Left ventricle myocardium inferior (tissue), 1 donor: ENCODE measurements around the gene KAT2A. TPM values are rescaled to one million over a fixed set of nuclear protein-coding genes. Genes with fewer than 3 reads are reported as not detected.

Source experiments
- DNase-seq: peaks from one replicate; pipeline ENCODE4 v3.0.0-alpha.2; 2020
- H3K27ac ChIP-seq: fragments of 200-600 bp; replicated peaks from 2 replicates; pipeline ENCODE4 v1.8.0; 2021
- H3K27me3 ChIP-seq: fragments of 200-600 bp; 2 replicates; pipeline ENCODE4 v1.8.0; 2021; ENCODE audit warnings: low read depth
- H3K36me3 ChIP-seq: fragments of 200-600 bp; 2 replicates; pipeline ENCODE4 v1.8.0; 2021
- H3K4me1 ChIP-seq: fragments of 200-600 bp; 2 replicates; pipeline ENCODE4 v1.8.0; 2021
- H3K4me3 ChIP-seq: fragments of 200-600 bp; 2 replicates; pipeline ENCODE4 v1.8.0; 2021; ENCODE audit warnings: mild to moderate bottlenecking, moderate library complexity
- H3K9me3 ChIP-seq: fragments of 200-600 bp; replicated peaks from 2 replicates; pipeline ENCODE4 v1.8.0; 2021
- intact Hi-C: fragments of 100-400 bp; cut with micrococcal nuclease; formaldehyde crosslinking; loops from one replicate; pipeline ENCODE4 v1.11.0; 2022
- total RNA-seq: library from RNA; stranded (reverse); fragmentation: NEBNext Ultra II Directional; extraction: Animal tissue kit (Norgen Biotek cat#: 25700); gene quantifications from one replicate; pipeline ENCODE4 v1.2.1, GENCODE V29; 2021
- TF ChIP-seq, protein P1 (sequence below): fragments of 200-600 bp; IDR thresholded peaks from 2 replicates; pipeline ENCODE4 v1.8.0; 2021; ENCODE audit warnings: antibody characterized with exemption, mild to moderate bottlenecking, borderline replicate concordance
- donor health status: DM: no; HTN: yes; CAD: no; lungs with severe emphysema.

The KAT2A gene
- total RNA-seq, 1 donor from 2014 or later: 25.7 TPM

DNA sequence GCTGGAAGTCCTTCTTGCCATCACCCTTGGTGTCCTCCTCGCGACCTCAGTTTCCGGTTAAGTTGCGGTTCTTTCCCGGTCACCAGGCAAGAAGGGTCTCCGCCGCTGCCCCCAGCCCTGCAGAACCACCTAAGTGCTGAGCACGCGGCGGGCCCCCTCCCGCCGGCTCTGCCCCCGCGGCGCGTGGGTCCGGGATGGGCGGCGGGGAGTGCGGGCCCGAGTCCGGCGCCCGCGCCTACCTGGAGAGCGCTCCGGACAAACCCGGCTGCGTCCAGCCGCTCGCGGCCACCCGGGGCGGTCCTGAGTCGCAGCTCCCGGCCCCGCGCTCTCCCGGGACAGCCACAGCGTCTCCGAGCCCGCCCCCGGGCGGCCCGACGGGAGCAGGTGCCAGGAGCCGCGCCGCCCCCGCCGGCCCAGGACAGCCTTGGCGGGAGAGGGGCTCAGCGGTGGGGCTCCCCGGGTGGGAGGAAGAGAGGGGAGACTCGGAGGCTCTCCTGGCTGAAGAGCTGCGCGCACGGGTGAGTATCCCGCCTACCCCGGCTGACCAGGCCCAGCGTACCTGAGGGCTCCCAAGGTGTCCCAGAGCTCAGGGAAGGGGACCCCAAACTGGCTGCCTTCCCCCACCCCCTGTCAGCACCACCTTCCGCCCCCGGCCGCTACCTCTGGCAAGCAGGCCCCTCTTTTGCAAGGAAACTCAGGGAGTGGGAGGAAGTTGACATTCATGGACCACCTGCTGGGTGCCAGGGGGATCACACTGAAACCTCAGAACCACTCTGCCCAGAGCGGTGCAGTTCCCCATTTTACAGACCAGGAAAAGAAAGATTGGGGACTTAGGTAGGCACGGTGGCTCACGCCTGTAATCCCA, 48.6 kb downstream of the KAT2A start:
- no peaks in the 10 kb centered on the region for H3K9me3 ChIP-seq
- TF ChIP-seq, protein P1, sequence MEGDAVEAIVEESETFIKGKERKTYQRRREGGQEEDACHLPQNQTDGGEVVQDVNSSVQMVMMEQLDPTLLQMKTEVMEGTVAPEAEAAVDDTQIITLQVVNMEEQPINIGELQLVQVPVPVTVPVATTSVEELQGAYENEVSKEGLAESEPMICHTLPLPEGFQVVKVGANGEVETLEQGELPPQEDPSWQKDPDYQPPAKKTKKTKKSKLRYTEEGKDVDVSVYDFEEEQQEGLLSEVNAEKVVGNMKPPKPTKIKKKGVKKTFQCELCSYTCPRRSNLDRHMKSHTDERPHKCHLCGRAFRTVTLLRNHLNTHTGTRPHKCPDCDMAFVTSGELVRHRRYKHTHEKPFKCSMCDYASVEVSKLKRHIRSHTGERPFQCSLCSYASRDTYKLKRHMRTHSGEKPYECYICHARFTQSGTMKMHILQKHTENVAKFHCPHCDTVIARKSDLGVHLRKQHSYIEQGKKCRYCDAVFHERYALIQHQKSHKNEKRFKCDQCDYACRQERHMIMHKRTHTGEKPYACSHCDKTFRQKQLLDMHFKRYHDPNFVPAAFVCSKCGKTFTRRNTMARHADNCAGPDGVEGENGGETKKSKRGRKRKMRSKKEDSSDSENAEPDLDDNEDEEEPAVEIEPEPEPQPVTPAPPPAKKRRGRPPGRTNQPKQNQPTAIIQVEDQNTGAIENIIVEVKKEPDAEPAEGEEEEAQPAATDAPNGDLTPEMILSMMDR: no peak
- peaks cover 72% of the 10 kb centered on the region for H3K27me3 ChIP-seq
- H3K4me1 ChIP-seq: peaks cover 11% of the 10 kb centered on the region
- no peak for DNase-seq
- intact Hi-C loops: no loop called here
- H3K4me3 ChIP-seq: peak overlapping the region; percentile 58
- no peaks in the 10 kb centered on the region for H3K36me3 ChIP-seq
- no peak overlapping the region for H3K27ac ChIP-seq

DNA sequence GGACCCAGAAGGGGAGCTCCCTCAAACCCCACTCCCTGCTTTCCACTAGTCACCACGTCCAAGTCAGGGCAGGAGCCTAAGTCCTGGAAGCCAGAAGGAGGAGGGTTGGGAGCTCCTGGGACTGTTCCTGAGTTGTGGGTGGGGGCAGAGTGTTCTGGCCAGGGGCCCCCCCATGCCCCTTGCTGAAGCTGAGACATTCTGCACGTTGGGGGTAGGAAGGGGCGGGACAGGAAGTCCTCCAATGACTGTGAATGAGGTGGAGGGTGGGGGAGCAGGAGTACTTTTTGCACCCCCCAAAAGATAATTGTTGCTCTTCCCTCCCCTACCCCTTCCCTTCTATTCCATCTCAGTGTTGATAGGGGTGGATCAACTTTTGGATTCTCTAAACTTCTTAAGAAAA, 49.4 kb downstream of the KAT2A start:
- Histone ChIP-seq H3K27me3 (peaks cover 70% of the 10 kb centered on the region), H3K4me1 (peaks cover 11% of the 10 kb centered on the region), H3K4me3 (peak overlapping the region; percentile 58), H3K27ac (no peak overlapping the region), H3K9me3 (no peaks in the 10 kb centered on the region), H3K36me3 (no peaks in the 10 kb centered on the region)
- intact Hi-C loops: no loop called here
- TF ChIP-seq, protein P1: no peak
- no peak for DNase-seq

DNA sequence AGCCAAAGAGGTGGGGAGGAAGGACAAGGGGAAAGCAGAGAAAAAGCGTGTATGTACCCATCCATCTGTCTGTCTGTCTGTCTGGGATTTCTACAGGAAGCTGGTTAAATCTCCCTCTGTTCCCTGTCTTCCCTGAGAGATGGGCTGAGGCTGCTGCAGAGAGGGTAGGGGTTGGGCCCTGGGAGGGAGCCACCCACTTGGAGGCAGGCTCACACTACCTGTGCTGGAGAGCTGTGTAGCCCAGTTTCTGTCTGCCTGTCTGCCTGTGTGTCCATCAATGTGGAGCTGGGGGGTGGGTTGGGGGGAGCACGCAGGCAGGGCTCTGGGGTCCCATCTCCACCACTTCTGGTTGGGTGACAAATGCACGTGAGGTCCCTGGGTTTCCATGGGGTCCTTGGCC, 52.2 kb downstream of the KAT2A start:
- H3K27me3 ChIP-seq: peaks cover 61% of the 10 kb centered on the region
- TF ChIP-seq, protein P1: no peak
- H3K36me3 ChIP-seq: no peaks in the 10 kb centered on the region
- H3K9me3 ChIP-seq: no peaks in the 10 kb centered on the region
- no peak for DNase-seq
- no peak overlapping the region for H3K4me3 ChIP-seq
- peaks cover 11% of the 10 kb centered on the region for H3K4me1 ChIP-seq
- no peak overlapping the region for H3K27ac ChIP-seq
- intact Hi-C loops: no loop called here

DNA sequence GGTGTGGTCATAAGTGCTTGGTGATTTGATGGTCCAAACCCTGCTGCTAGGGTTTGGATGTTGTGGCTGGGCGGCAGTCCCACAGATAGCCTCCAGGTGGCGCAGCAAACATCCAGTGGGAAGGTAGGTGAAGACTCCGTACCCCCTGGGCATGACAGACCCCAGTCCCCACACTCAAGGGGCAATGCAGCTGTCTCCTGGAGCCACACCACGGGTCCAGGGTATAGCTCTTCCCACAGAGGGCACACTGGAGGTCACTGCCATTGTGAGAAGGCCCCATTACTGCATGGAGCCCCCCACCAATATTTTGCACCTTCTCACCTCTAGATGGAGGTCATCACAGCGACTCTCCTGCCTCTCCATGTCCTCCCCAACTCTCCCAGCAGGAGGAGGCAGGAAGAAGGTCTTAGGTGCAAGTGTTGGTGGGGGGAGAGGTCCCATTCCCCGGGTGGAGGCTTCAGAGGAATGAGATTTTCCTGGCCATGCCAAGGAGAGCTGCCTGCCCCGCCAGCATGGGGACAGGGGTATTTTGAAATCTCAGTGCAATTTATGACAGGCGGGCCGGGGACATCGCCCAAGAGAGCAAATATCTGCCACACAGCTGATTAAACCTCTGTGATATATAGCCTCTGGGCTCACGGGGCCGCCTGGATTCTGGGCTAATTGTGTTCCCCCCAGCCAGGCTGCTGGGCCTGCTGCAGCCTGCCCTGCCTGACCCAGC, 53.6 kb downstream of the KAT2A start:
- no peaks in the 10 kb centered on the region for H3K9me3 ChIP-seq
- intact Hi-C loops: no loop called here

DNA sequence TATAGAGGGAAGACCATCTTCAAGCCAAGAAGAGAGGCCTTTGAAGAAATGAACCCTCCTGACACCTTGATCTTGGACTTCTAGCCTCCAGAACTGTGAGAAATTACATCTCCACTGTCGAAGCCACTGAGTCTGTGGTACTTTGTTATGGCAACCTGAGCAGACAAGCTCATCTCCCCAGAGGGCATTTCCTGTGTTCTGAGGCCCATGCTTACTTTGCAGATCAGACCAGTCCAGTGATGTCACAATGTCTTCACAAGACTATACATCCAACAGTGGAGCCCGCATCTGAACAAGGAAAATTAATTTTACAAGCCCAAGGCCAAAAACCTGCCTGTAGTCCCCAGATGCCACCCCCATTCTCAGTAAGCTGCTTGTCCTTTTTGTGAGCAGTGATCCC, 56.0 kb downstream of the KAT2A start:
- Histone ChIP-seq H3K27ac (no peak overlapping the region), H3K9me3 (no peaks in the 10 kb centered on the region), H3K27me3 (peaks cover 27% of the 10 kb centered on the region), H3K36me3 (no peaks in the 10 kb centered on the region), H3K4me1 (peaks cover 6% of the 10 kb centered on the region), H3K4me3 (no peak overlapping the region)
- DNase-seq: no peak
- intact Hi-C loops: no loop called here
- TF ChIP-seq, protein P1: no peak

More for the DNA sequence above, 53.6 kb downstream of the KAT2A start:
- peaks cover 16% of the 10 kb centered on the region for H3K4me1 ChIP-seq
- H3K36me3 ChIP-seq: no peaks in the 10 kb centered on the region
- TF ChIP-seq, protein P1: peak; percentile 90
- no peak overlapping the region for H3K4me3 ChIP-seq
- peak; percentile 50 for DNase-seq
- H3K27ac ChIP-seq: no peak overlapping the region
- H3K27me3 ChIP-seq: peaks cover 50% of the 10 kb centered on the region

Other genes starting within 250 kb of the KAT2A start
- 23.5 TPM for gene ACLY, start 202.4 kb downstream of the KAT2A start, total RNA-seq
- gene ODAD4, start 190.8 kb downstream of the KAT2A start, total RNA-seq: 1.3 TPM
- 24.9 TPM for gene CNP, start 154.6 kb downstream of the KAT2A start, total RNA-seq
- gene DNAJC7, start 103.9 kb downstream of the KAT2A start, total RNA-seq: 71.2 TPM
- 50.9 TPM for gene NKIRAS2, start 101.3 kb downstream of the KAT2A start, total RNA-seq
- gene C17orf113, start 70.8 kb downstream of the KAT2A start, total RNA-seq: 0.63 TPM
- 0.49 TPM for gene ZNF385C, start 22.9 kb downstream of the KAT2A start, total RNA-seq
- 3.1 TPM for gene DHX58, start 8.7 kb downstream of the KAT2A start, total RNA-seq
- gene HSPB9, start 1.4 kb upstream of the KAT2A start, total RNA-seq: not detected
- 38.6 TPM for gene RAB5C, start 33.6 kb upstream of the KAT2A start, total RNA-seq
- 0.16 TPM for gene KCNH4, start 59.8 kb upstream of the KAT2A start, total RNA-seq
- gene HCRT, start 64.1 kb upstream of the KAT2A start, total RNA-seq: not detected
- gene GHDC, start 73.1 kb upstream of the KAT2A start, total RNA-seq: 8.4 TPM
- 30.7 TPM for gene STAT5B, start 155.0 kb upstream of the KAT2A start, total RNA-seq
- 16.7 TPM for gene STAT5A, start 167.1 kb upstream of the KAT2A start, total RNA-seq